Frontal cortex (tissue), 4 donors: ENCODE results near the gene DENND5B. TPM values are rescaled to one million over a fixed set of nuclear protein-coding genes. Genes with fewer than 3 reads are reported as not detected.
"Not testable (repeated sequence)": the region's sequence is repeated elsewhere in the genome, so short reads cannot be mapped to it uniquely, and the experiment has no call there.

Source experiments
- DNase-seq, 2 donors: peaks; one replicate each; pipeline ENCODE4 v3.0.0; 2012; ENCODE audit warnings: low spot score in 2 of 2
- FAIRE-seq: peaks from 2 replicates; lab custom pipeline; 2012; peaks lifted over from hg19 to GRCh38; lab: Jason Lieb, UNC
- total RNA-seq: library from RNA; depleted of rRNA; stranded (reverse); fragments of >200 nt; gene quantifications from one replicate; pipeline ENCODE4 v1.2.3, GENCODE V29; 2014
- donor health status: control.
- donor health status: control.
- donor health status: control.

Gene DENND5B
- total RNA-seq = 41.6 TPM

- peak; percentile 83 to 94 for DNase-seq
- FAIRE-seq = no peak
These were observed at the start of gene DENND5B for GRCh38 chr12:31590642-31591379. DENND5B (minus strand) TSS chr12:31591136; CDS start chr12:31590832, 304 bp downstream.

DNA sequence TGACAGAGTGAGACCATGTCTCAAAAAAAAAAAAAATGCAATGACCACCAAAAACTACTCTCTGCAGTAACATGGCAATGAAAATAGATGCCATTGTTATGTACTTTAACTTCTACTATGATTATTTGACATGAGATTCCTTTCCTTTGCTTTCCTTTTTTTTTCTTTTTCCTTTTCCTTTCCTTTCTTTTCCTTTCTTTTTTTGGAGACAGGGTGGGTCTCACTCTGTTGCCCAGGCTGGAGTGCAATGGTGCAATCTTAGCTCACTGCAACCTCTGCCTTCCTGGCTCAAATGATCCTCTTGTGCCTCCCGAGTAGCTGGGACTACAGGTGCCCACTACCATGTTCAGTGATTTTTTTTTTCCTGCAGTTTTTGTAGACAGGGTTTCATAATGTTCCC is 43.7 kb upstream of the DENND5B start:
- FAIRE-seq = no peak
- DNase-seq = no peak

GRCh38 chr12:31633464-31633863 is 42.5 kb upstream of the DENND5B start:
- DNase-seq = no peak
- FAIRE-seq = no peak

- no peak for FAIRE-seq
- DNase-seq = no peak
These were observed 40.9 kb upstream of the DENND5B start for GRCh38 chr12:31631809-31632208.

GRCh38 chr12:31631023-31631724 is 40.2 kb upstream of the DENND5B start:
- FAIRE-seq (no peak), DNase-seq (no peak)

- FAIRE-seq (no peak), DNase-seq (no peak)
These were observed 39.1 kb upstream of the DENND5B start for GRCh38 chr12:31629756-31630732.

GRCh38 chr12:31627456-31628054 is 36.6 kb upstream of the DENND5B start:
- DNase-seq = no peak

GRCh38 chr12:31626270-31626995 is 35.5 kb upstream of the DENND5B start:
- DNase-seq (no peak), FAIRE-seq (no peak)

More at GRCh38 chr12:31627456-31628054, 36.6 kb upstream of the DENND5B start:
- FAIRE-seq = no peak

GRCh38 chr12:31622038-31622437 is 31.1 kb upstream of the DENND5B start:
- no peak for FAIRE-seq
- DNase-seq = no peak

GRCh38 chr12:31620311-31620710 is 29.4 kb upstream of the DENND5B start:
- DNase-seq (no peak), FAIRE-seq (no peak)

GRCh38 chr12:31618228-31619025 is 27.5 kb upstream of the DENND5B start:
- FAIRE-seq = no peak
- no peak for DNase-seq

GRCh38 chr12:31612819-31613218 is 21.9 kb upstream of the DENND5B start:
- no peak for FAIRE-seq
- no peak for DNase-seq

GRCh38 chr12:31608299-31608698 is 17.4 kb upstream of the DENND5B start:
- FAIRE-seq, DNase-seq: not testable (repeated sequence)

- DNase-seq = no peak
- FAIRE-seq = no peak
These were observed 14.6 kb upstream of the DENND5B start for GRCh38 chr12:31605531-31605930.

GRCh38 chr12:31603546-31604009 is 12.6 kb upstream of the DENND5B start:
- FAIRE-seq = no peak
- DNase-seq = no peak

GRCh38 chr12:31600750-31601149 is 9.8 kb upstream of the DENND5B start:
- DNase-seq = no peak
- no peak for FAIRE-seq

- no peak for DNase-seq
- FAIRE-seq = no peak
These were observed 9.3 kb upstream of the DENND5B start for GRCh38 chr12:31600252-31600651.

DNA sequence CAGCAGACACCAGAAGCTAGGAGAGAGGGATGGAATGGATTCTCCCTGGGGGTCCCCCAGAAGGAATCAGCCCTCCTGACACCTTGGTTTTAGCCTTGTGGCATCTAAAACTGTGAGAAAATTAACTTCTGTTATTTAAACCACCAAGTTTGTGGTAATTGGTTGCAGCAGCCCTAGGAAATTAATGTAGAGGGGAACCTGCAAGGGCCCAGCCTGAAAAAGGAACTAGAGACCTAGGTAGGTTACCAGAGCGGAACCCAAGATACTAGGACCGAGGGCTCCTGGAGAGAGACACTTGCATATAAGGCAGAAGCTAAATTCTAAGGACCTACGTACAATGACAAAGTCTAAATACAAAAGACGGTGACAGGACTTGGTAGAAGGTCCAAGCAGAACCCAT is 8.1 kb upstream of the DENND5B start:
- FAIRE-seq (no peak), DNase-seq (no peak)
